ENCODE data around the gene NNT. TPM values are rescaled to one million over a fixed set of nuclear protein-coding genes. Genes with fewer than 3 reads are reported as not detected.

NNT gene
- total and polyA plus RNA-seq, 9 of the 15 experiments (the other 6 are each of a cell fraction or from before 2014, with no cell fraction given), result 21.9 to 68.6 (median 42.2) TPM

- no peak for TF ChIP-seq ZNF592 (IDR thresholded peaks at IDR 0.05)
- no peak for TF ChIP-seq NUFIP1 (IDR thresholded peaks at IDR 0.05; ENCODE audit: partially characterized antibody)
- no peak for TF ChIP-seq KAT8 (IDR thresholded peaks at IDR 0.05; ENCODE audit: low read depth)
- no peak for TF ChIP-seq SMARCB1 (IDR thresholded peaks at IDR 0.05; ENCODE audit: insufficient read length, low read depth)
- TF ChIP-seq SNRNP70 (optimal IDR thresholded peaks at IDR 0.05; ENCODE audit: low read depth, low read length), result no peak
- no peak for TF ChIP-seq HDGF (IDR thresholded peaks at IDR 0.05)
- TF ChIP-seq DPF2 (IDR thresholded peaks at IDR 0.05), result no peak
- TF ChIP-seq SP2 (IDR thresholded peaks at IDR 0.05; ENCODE audit: extremely low read depth, low read depth, low read length, poor library complexity, severe bottlenecking), result no peak
- TF ChIP-seq PPARD (CRISPR knock-in tag; IDR thresholded peaks at IDR 0.05), result no peak
- no peak for TF ChIP-seq HINFP (tag; conservative IDR thresholded peaks at IDR 0.05; ENCODE audit: low read depth)
Observed at GRCh38 chr5:43631182-43631910, 28.4 kb downstream of the NNT start (continued).

All from K562 (cell line).